ENCODE data around the gene AFF4. TPM values are rescaled to one million over a fixed set of nuclear protein-coding genes. Genes with fewer than 3 reads are reported as not detected.

AFF4 gene
- total and polyA plus RNA-seq, 2 of the 4 experiments (the other 2 are of a cell fraction): 27.3 to 57.2 TPM

DNA sequence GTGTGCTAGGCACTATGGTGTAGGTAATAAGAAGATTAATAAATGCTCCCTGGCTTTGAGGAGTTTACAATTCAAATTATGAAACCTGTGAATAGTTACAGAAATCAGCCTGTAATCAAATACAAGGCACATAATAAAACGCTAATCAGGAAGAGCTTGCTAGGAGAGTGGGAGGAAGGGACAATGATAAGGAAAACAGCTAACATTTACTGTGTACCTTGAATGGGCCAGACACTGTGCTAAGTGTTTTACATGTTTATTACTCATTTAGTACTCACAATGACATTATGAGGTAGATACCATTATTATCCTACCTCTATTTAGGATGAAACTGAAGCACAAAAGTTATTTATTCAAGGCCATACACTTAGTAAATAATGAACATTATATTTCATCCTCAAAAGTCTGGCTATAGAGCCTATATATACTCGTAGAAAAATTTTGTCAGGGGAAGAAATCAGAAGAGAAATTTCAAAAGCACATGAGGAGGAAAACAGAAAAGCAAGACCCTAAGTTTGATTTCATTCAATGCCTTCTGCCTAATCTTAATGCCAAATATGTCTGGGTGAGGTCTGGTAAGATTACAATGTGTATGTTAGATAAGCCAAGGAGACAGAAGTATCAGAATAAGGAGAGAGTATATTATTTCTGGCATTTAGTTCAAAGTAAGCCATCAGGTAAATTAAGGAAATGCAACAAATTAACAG is 35.9 kb downstream of the AFF4 start:
- WGBS, 2 experiments (ENCODE audit: extremely low coverage in 2 of 2, insufficient read length in 1 of 2): no CpG with 5 or more reads among the region's 2 CpGs
- DNase-seq: no peak
- peaks cover 39% of the 10 kb centered on the region; the same call in 1 of the 2 replicates for H4K20me1 ChIP-seq (ENCODE audit: insufficient read depth, low read length)

More for the DNA sequence above, 35.9 kb downstream of the AFF4 start:
- Histone ChIP-seq H3K79me1 (ENCODE audit: low read depth in 1 of 2, low read length in 2 of 2) (peaks cover 13 to 44% of the 10 kb centered on the region in 2 experiments), H2AK5ac (ENCODE audit: low read depth, low read length) (no peak overlapping the region), H2BK20ac (ENCODE audit: low read depth, low read length) (no peak overlapping the region), H3K9me3 (ENCODE audit: control insufficient read depth, insufficient read depth, low read length) (no peaks in the 10 kb centered on the region), H2BK15ac (ENCODE audit: low read depth, low read length) (no peak overlapping the region), H2AK9ac (replicated peaks; ENCODE audit: low read depth, low read length, poor library complexity) (no peak overlapping the region), H3K27me3 (ENCODE audit: control insufficient read depth, insufficient read depth, low read length) (no peaks in the 10 kb centered on the region), H3K4ac (ENCODE audit: low read depth, low read length) (no peak overlapping the region), H3K18ac (ENCODE audit: low read depth, low read length) (no peak overlapping the region), H3K27ac (ENCODE audit: insufficient read depth, low read length) (no peak overlapping the region), H3K4me2 (ENCODE audit: low read depth, low read length) (no peak overlapping the region), H3K9ac (ENCODE audit: low read depth, low read length) (no peak overlapping the region), H2BK5ac (ENCODE audit: low read depth, low read length, poor library complexity, severe bottlenecking) (no peak overlapping the region), H4K91ac (ENCODE audit: insufficient read depth, low read depth, low read length) (no peak overlapping the region), H3K23ac (ENCODE audit: low read depth, low read length) (no peak overlapping the region), H3K56ac (ENCODE audit: extremely low read depth, insufficient read depth, low read length) (no peak overlapping the region), H3K14ac (replicated peaks; ENCODE audit: low read depth, low read length) (no peak overlapping the region), H4K5ac (ENCODE audit: low read depth, low read length) (no peak overlapping the region), H3K36me3 (ENCODE audit: control insufficient read depth, insufficient read depth, low read length) (peaks cover 39% of the 10 kb centered on the region), H2AFZ (replicated peaks; ENCODE audit: low read length, poor library complexity) (no peak overlapping the region), H2BK120ac (ENCODE audit: low read depth, low read length) (no peak overlapping the region), H3K9me1 (ENCODE audit: insufficient read depth, low read length) (no peaks in the 10 kb centered on the region), H4K8ac (ENCODE audit: low read depth in 2 of 2, low read length in 2 of 2) (no peak overlapping the region), H3K4me1 (ENCODE audit: control insufficient read depth, insufficient read depth, low read length) (no peaks in the 10 kb centered on the region), H3K4me3 (ENCODE audit: insufficient read depth, low read depth, low read length) (no peak overlapping the region)
- in situ Hi-C loops (cut with MboI; ENCODE audit: low sequenced_read_pairs): no loop called here
- ChIA-PET POLR2A (ENCODE audit: unreplicated experiment) (interaction anchor here (0.6 kb wide), 1 partner anchor 17 kb away, joined by 3 read pairs; no protein-coding TSS in a partner anchor), CTCF (no interaction called here)
- intact Hi-C loops (cut with micrococcal nuclease): no loop called here
- dilution Hi-C loops (cut with HindIII; ENCODE audit: low sequenced_read_pairs, unreplicated experiment): no loop called here
- no TSS peak for BruUV-seq (replicated peaks)
- ATAC-seq (ENCODE audit: low read depth): no peak
- TF ChIP-seq RFX5 (IDR thresholded peaks at IDR 0.05; ENCODE audit: low read depth, low read length) (no peak), CHD1 (IDR thresholded peaks at IDR 0.05; ENCODE audit: low read depth, low read length) (no peak), NFE2L2 (IDR thresholded peaks at IDR 0.05; ENCODE audit: low read depth, low read length) (no peak), MAZ (IDR thresholded peaks at IDR 0.05; ENCODE audit: borderline replicate concordance, low read depth, low read length) (no peak)
- TF ChIP-seq, protein P1, sequence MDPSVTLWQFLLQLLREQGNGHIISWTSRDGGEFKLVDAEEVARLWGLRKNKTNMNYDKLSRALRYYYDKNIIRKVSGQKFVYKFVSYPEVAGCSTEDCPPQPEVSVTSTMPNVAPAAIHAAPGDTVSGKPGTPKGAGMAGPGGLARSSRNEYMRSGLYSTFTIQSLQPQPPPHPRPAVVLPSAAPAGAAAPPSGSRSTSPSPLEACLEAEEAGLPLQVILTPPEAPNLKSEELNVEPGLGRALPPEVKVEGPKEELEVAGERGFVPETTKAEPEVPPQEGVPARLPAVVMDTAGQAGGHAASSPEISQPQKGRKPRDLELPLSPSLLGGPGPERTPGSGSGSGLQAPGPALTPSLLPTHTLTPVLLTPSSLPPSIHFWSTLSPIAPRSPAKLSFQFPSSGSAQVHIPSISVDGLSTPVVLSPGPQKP (IDR thresholded peaks at IDR 0.05; ENCODE audit: borderline replicate concordance, low read depth, low read length): no peak
